Lower leg skin (tissue), 4 donors: ENCODE measurements around the gene MAP7. TPM values are rescaled to one million over a fixed set of nuclear protein-coding genes. Genes with fewer than 3 reads are reported as not detected.

Experiments
- DNase-seq, 2 donors: peaks; one replicate each; pipeline ENCODE4 v3.0.0-alpha.2; 2019; ENCODE audit warnings: low spot score in 2 of 2
- H3K4me3 ChIP-seq: fragments of 200-600 bp; sonication (generic); 2 replicates; pipeline ENCODE4 v1.5.1; 2017; ENCODE audit warnings: mild to moderate bottlenecking, low read depth; ENCODE audit not compliant: poor library complexity, severe bottlenecking
- POLR2A ChIP-seq, 2 donors: fragments of 450-650 bp; IDR thresholded peaks; one replicate each; pipeline ENCODE4 v1.6.1; 2016 to 2017; ENCODE audit warnings: antibody characterized with exemption in 2 of 2, mild to moderate bottlenecking in 1 of 2, moderate library complexity in 1 of 2
- WGBS, 2 donors: methylation state at CpG; one replicate each; pipeline ENCODE4 v1.1.5; 2018; 5-methylcytosine and 5-hydroxymethylcytosine counted together
- intact Hi-C: fragments of 100-400 bp; cut with DNase I; formaldehyde crosslinking; loops from one replicate; pipeline ENCODE4 v1.15.0; 2023; ENCODE audit warnings: low total_unique reads
- total RNA-seq, 4 donors: library from RNA; depleted of rRNA; stranded (reverse); fragments of >200 nt; gene quantifications; one replicate each; pipeline ENCODE4 v1.1.0, GENCODE V29; 2016
- TF ChIP-seq, protein P1 (sequence below), 3 donors: fragments of 450-650 bp; IDR thresholded peaks; one replicate each; pipeline ENCODE4 v1.5.1; 2016; ENCODE audit warnings: antibody characterized with exemption in 3 of 3, mild to moderate bottlenecking in 3 of 3, moderate library complexity in 2 of 3

Gene MAP7
- total RNA-seq, 4 donors from 2014 or later: 32.5 to 41.8 (median 39.0) TPM

- intact Hi-C loops: no loop called here
- DNase-seq: no peak
- TF ChIP-seq, protein P1, sequence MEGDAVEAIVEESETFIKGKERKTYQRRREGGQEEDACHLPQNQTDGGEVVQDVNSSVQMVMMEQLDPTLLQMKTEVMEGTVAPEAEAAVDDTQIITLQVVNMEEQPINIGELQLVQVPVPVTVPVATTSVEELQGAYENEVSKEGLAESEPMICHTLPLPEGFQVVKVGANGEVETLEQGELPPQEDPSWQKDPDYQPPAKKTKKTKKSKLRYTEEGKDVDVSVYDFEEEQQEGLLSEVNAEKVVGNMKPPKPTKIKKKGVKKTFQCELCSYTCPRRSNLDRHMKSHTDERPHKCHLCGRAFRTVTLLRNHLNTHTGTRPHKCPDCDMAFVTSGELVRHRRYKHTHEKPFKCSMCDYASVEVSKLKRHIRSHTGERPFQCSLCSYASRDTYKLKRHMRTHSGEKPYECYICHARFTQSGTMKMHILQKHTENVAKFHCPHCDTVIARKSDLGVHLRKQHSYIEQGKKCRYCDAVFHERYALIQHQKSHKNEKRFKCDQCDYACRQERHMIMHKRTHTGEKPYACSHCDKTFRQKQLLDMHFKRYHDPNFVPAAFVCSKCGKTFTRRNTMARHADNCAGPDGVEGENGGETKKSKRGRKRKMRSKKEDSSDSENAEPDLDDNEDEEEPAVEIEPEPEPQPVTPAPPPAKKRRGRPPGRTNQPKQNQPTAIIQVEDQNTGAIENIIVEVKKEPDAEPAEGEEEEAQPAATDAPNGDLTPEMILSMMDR (IDR thresholded peaks at IDR 0.05): no peak
- TF ChIP-seq POLR2A (IDR thresholded peaks at IDR 0.05): no peak
- H3K4me3 ChIP-seq: no peak overlapping the region
- 85 to 88% methylated on average over 3 of the region's 3 CpGs for WGBS, 2 donors
Observed at GRCh38 chr6:136529710-136530109, 20.5 kb downstream of the MAP7 start.

DNA sequence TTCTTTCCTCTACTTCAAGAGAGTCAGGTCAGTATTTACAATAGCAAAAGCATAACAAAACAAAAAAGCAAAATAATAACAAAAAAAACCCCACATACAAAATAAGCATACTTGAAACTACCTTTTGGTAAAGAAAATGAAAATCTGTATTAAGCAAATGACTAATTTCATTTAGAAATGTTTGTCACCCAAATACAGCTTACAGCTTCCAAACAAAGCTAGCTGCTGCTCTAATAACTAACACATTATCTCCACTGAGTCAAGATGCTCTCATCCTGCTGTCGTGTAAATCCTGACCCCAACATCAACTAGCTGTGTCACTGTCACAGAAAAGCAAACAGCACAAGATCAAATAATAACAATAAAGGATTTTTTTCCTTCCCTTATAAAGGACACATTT is 21.7 kb downstream of the MAP7 start:
- 60 to 71% methylated on average over 1 of the region's 1 CpG for WGBS, 2 donors
- DNase-seq: no peak
- intact Hi-C loops: no loop called here
- H3K4me3 ChIP-seq: no peak overlapping the region
- TF ChIP-seq POLR2A (IDR thresholded peaks at IDR 0.05): no peak
- TF ChIP-seq, protein P1 (IDR thresholded peaks at IDR 0.05): no peak

DNA sequence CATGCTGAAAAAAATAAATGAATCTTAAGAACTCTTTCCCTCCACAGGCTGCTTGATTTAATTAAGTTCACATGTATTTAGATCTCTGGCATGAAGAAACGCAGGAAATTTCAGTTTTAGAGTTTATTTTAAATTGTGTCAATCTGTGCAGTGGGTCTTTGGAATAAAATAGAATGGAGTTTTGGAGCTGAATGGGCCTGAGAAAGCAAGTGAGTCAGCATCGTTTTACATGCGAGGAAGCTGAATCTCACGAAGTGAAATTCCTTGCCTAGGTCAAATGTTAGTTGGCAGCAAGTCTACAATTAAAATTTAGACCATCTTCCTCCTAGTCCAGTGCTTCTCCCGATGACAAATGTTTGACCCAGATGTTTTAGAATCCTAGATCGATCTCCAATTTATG is 22.4 kb downstream of the MAP7 start:
- intact Hi-C loops: no loop called here
- TF ChIP-seq, protein P1 (IDR thresholded peaks at IDR 0.05): no peak
- TF ChIP-seq POLR2A (IDR thresholded peaks at IDR 0.05): no peak
- WGBS, 2 donors: 53 to 58% methylated on average over 6 of the region's 6 CpGs
- no peak for DNase-seq
- H3K4me3 ChIP-seq: no peak overlapping the region

DNA sequence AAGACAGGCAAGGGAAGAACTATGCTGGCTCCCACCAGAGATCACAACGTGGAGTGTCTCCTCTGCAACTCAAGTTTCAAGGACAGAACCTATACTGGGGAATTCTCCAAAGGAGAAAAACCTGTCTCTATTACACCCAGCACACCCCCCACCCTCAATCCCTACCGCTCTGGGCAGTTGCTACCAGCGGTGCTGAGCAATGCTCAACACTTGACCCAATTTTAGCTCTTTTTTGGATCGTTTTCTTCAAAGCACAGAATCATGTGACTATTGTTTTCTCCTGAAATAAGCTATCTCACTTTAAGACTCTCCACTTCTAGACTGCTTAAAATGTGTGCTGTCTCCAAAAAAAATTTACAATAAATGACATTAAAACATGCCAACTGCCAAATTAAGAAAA is 23.3 kb downstream of the MAP7 start:
- TF ChIP-seq POLR2A (IDR thresholded peaks at IDR 0.05): no peak
- TF ChIP-seq, protein P1 (IDR thresholded peaks at IDR 0.05): no peak
- intact Hi-C loops: no loop called here
- 33 to 48% methylated on average over 4 of the region's 4 CpGs for WGBS, 2 donors
- H3K4me3 ChIP-seq: no peak overlapping the region
- DNase-seq: no peak

- 21 to 25% methylated on average over 16 of the region's 16 CpGs for WGBS, 2 donors
- no peak overlapping the region for H3K4me3 ChIP-seq
- peak; percentile 34 to 87 for DNase-seq
Observed at GRCh38 chr6:136526196-136526930, 23.9 kb downstream of the MAP7 start.

GRCh38 chr6:136525586-136526195 is 24.5 kb downstream of the MAP7 start:
- intact Hi-C loops: no loop called here
- 36 to 45% methylated on average over 8 of the region's 8 CpGs for WGBS, 2 donors
- H3K4me3 ChIP-seq: no peak overlapping the region
- no peak for TF ChIP-seq POLR2A (IDR thresholded peaks at IDR 0.05)
- TF ChIP-seq, protein P1 (IDR thresholded peaks at IDR 0.05): no peak
- no peak for DNase-seq

More at GRCh38 chr6:136526196-136526930, 23.9 kb downstream of the MAP7 start:
- intact Hi-C loops: no loop called here
- TF ChIP-seq POLR2A (IDR thresholded peaks at IDR 0.05): no peak
